RWPE1 (cell line): ENCODE data around the gene USP54.

ENCODE experiments used
- CTCF ChIA-PET: fragments of 350-600 bp; sonication (Branson Sonifier 250); formaldehyde crosslinking; extraction: SDS; loops from one replicate; lab custom pipeline; 2021; lab: Yijun Ruan, JAX
- POLR2A ChIA-PET: fragments of 400-600 bp; formaldehyde crosslinking; extraction: SDS; loops from one replicate; lab custom pipeline; 2020; ENCODE audit warnings: antibody characterized with exemption; ENCODE audit not compliant: low non-redundant PET; lab: Yijun Ruan, JAX
- DNase-seq: peaks from one replicate; pipeline ENCODE4 v3.0.0; 2012; ENCODE audit warnings: low spot score
- H3K27ac ChIP-seq: fragments of 450-650 bp; 2 replicates; pipeline ENCODE4 v1.5.1; 2017
- TF ChIP-seq, protein P1 (sequence below): fragments of 450-650 bp; conservative IDR thresholded peaks from 2 replicates; pipeline ENCODE4 v1.5.1; 2017; ENCODE audit warnings: low read depth, mild to moderate bottlenecking

Gene USP54

DNA sequence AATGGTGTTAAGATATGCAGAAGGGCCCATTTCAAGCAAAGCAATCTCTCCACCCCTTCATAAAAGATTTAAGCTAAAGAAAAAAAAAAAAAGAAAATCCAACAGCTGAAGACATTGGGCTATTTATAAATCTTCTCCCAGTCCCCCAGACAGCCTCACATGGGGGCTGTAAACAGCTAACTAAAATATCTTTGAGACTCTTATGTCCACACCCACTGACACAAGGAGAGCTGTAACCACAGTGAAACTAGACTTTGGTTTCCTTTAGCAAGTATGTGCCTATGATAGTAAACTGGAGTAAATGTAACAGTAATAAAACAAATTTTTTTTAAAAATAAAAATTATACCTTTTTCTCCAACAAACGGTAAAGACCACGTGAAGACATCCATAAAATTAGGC is 123.9 kb downstream of the USP54 start:
- POLR2A ChIA-PET: interaction anchor here (0.5 kb wide), 1 partner anchor 39 kb away, joined by 3 read pairs; no protein-coding TSS in a partner anchor

DNA sequence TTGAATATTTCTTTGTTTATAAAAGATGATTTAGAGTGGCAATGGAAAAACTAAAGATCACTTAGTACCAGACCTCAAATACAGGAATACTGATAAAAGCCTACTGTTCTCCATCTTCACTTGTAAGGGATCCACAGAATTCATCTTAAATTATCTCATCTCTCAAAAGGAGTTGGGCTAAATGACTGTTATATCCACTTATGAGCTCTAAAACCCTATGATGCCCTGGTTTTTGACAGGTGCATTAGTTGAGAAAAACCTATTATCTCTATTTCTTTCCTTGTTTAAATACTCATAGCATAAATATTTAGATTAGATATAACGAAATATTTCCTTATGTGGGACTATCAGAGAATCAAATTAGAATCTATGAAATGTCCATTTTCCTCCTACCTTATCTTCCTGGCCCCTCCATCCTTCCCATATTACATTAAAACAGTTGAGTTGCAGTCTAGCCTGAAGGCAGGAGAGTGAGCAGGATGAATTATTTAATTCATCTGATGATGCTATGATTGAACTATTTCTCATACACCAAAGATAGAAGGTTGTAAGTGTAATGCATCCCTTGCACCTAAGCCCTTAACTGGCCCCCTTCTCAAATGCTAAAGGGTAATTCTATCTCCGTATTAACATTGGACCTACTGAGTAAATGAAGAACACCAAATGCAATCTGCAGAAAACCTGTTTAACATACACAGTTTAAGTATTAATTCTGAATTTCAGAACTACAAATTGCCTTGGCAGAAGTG is 125.0 kb downstream of the USP54 start:
- ChIA-PET CTCF (interaction anchor here (0.7 kb wide), 1 partner anchor 382 kb away, joined by 6 read pairs; no protein-coding TSS in a partner anchor), POLR2A (no interaction called here)
- H3K27ac ChIP-seq: no peak overlapping the region
- TF ChIP-seq, protein P1, sequence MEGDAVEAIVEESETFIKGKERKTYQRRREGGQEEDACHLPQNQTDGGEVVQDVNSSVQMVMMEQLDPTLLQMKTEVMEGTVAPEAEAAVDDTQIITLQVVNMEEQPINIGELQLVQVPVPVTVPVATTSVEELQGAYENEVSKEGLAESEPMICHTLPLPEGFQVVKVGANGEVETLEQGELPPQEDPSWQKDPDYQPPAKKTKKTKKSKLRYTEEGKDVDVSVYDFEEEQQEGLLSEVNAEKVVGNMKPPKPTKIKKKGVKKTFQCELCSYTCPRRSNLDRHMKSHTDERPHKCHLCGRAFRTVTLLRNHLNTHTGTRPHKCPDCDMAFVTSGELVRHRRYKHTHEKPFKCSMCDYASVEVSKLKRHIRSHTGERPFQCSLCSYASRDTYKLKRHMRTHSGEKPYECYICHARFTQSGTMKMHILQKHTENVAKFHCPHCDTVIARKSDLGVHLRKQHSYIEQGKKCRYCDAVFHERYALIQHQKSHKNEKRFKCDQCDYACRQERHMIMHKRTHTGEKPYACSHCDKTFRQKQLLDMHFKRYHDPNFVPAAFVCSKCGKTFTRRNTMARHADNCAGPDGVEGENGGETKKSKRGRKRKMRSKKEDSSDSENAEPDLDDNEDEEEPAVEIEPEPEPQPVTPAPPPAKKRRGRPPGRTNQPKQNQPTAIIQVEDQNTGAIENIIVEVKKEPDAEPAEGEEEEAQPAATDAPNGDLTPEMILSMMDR: no peak
- no peak for DNase-seq

More for the DNA sequence above, 123.9 kb downstream of the USP54 start:
- TF ChIP-seq, protein P1: no peak
- CTCF ChIA-PET: interaction anchor here (0.7 kb wide), 2 partner anchors 62 to 381 kb away, joined by 6 to 8 read pairs; no protein-coding TSS in a partner anchor
- DNase-seq: no peak
- H3K27ac ChIP-seq: no peak overlapping the region

DNA sequence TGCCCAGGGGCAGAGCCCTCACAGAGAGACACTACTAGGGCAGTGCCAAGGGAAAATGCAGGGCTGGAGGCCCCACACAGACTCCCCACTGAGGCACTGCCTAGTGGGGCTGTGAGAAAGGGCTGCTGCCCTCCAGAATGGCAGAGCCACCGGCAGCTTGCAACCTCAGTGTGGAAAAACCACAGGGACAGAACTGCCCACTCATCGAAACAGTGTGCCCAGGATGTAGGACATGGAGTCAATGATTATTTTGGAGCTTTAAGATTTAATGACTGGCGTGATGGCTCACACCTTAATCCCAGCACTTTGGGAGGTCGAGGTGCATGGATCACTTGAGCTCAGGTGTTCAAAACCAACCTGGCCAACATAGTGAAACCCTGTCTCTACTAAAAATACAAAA is 130.2 kb downstream of the USP54 start:
- no peak for DNase-seq

DNA sequence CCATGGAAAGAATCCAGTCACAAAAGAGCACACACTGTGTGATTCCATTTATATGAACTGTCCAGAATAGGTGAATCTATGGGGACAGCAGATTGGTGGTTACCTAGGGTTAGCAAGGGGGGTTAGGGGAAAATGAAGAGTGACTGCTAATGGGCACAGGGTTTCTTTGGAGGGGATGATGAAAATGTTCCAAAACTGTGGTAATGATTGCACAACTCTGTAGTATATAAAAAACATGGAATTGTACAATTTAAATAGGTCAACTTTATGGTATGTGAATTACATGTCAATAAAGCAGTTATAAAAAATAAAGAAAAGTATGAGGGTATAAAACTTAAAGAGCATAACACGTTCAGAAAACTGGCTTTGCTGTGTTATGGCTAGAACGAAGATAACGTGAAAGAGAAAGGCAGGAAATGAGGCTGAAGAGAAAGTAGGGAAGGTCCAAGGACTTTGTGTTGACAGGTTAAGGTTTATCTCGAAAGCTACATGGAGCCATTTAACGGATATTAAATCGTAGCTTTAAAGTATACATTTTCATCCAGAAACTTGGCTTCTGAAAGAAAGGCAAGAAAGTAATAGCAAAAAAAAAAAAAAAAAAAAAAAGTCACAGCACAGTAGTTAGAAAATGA is 131.3 kb downstream of the USP54 start:
- ChIA-PET POLR2A (no interaction called here), CTCF (interaction anchor here (0.6 kb wide), 1 partner anchor 58 kb away, joined by 3 read pairs; no protein-coding TSS in a partner anchor)
- DNase-seq: no peak
- H3K27ac ChIP-seq: no peak overlapping the region
- TF ChIP-seq, protein P1: no peak

More for the DNA sequence above, 130.2 kb downstream of the USP54 start:
- TF ChIP-seq, protein P1: no peak
- ChIA-PET CTCF (no interaction called here), POLR2A (no interaction called here)
- H3K27ac ChIP-seq: no peak overlapping the region

DNA sequence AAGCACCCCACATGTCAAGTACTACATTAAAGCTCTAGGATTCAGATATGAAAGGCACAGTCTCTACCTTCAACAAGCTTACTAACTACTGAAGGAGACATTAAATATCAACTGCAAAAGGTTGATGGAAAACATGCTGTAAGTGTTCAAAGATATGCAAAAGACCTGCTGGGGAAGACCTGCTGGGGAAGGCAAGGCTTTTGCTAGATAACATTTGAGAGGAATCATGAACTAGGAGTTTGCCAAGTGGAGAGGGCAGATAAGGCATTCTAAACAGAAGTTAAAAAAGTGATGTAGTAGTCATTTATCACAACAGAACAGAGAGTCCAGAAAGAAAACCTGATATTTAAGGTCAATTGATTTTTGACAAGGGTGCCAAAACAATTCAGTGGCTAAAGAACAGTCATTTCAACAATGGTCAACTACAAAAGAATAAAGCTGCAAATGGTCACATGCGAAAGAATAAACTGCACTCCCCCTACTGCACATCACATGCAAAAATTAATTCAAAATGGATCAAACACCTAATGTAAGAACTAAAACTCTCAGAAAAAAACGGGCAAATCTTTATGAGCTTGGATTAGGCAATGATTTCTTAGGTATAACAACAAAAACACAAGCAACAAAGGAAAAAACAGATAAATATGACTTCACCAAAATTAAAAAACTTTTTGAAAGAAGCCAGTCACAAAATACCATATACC is 134.8 kb downstream of the USP54 start:
- TF ChIP-seq, protein P1: no peak
- DNase-seq: no peak
- POLR2A ChIA-PET: no interaction called here
- H3K27ac ChIP-seq: no peak overlapping the region
- CTCF ChIA-PET: interaction anchor here (0.7 to 1.0 kb wide), 2 partner anchors 15 to 21 kb away, joined by 4 to 6 read pairs; no protein-coding TSS in a partner anchor

DNA sequence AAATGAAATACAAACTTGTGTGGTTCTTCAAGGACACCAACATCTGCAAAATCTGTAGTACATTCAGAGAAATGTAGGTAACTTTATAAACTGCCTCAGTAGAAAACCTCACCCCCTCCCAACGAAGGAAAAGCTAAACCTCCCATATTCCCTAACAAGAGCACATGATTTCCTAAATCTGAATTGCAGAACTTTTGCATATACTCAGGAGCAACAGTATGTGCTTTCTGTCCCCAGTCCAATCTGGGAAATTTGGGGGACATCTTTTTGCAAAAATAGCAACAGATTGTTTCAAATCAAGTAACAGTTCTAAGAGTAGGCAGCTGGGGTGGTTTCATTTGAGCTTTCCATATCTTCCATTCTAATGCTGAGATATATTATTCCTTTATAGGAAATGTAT is 142.0 kb downstream of the USP54 start:
- TF ChIP-seq, protein P1: no peak
- no peak overlapping the region for H3K27ac ChIP-seq
- no peak for DNase-seq
- ChIA-PET POLR2A (no interaction called here), CTCF (no interaction called here)
